Measurements from ENCODE around the gene PANK3. TPM values are rescaled to one million over a fixed set of nuclear protein-coding genes. Genes with fewer than 3 reads are reported as not detected.
"Not testable (repeated sequence)": the region's sequence is repeated elsewhere in the genome, so short reads cannot be mapped to it uniquely, and the experiment has no call there.

The PANK3 gene
- total RNA-seq, 1 donor from 2014 or later: 26.3 TPM

DNA sequence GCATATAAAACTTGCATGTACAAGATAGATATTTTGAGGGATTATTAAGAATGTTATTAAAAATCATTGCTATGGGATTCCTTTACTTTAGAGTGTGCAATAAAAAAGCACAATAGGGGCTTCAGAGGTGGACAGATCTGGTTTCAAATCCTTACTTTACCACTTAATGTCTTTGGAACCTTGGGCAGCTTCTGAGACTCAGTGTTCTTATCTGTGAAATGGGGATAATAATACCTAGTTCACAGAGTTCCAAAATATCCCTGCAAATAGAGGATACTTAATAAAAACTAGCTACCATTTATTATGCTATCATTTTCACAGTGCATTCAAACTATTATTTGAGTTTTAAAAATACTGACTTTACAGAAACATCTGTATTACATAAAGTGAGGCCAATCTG, 23.3 kb upstream of the PANK3 start:
- Histone ChIP-seq H3K9me3 (replicated peaks) (no peaks in the 10 kb centered on the region), H3K4me3 (no peak overlapping the region), H3K36me3 (no peaks in the 10 kb centered on the region), H3K4me1 (no peaks in the 10 kb centered on the region), H3K27me3 (ENCODE audit: low read depth) (peaks cover 12% of the 10 kb centered on the region), H3K27ac (replicated peaks) (no peak overlapping the region)
- TF ChIP-seq, protein P1, sequence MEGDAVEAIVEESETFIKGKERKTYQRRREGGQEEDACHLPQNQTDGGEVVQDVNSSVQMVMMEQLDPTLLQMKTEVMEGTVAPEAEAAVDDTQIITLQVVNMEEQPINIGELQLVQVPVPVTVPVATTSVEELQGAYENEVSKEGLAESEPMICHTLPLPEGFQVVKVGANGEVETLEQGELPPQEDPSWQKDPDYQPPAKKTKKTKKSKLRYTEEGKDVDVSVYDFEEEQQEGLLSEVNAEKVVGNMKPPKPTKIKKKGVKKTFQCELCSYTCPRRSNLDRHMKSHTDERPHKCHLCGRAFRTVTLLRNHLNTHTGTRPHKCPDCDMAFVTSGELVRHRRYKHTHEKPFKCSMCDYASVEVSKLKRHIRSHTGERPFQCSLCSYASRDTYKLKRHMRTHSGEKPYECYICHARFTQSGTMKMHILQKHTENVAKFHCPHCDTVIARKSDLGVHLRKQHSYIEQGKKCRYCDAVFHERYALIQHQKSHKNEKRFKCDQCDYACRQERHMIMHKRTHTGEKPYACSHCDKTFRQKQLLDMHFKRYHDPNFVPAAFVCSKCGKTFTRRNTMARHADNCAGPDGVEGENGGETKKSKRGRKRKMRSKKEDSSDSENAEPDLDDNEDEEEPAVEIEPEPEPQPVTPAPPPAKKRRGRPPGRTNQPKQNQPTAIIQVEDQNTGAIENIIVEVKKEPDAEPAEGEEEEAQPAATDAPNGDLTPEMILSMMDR (IDR thresholded peaks at IDR 0.05; ENCODE audit: borderline replicate concordance): no peak
- intact Hi-C loops (cut with micrococcal nuclease): no loop called here
- DNase-seq: no peak

DNA sequence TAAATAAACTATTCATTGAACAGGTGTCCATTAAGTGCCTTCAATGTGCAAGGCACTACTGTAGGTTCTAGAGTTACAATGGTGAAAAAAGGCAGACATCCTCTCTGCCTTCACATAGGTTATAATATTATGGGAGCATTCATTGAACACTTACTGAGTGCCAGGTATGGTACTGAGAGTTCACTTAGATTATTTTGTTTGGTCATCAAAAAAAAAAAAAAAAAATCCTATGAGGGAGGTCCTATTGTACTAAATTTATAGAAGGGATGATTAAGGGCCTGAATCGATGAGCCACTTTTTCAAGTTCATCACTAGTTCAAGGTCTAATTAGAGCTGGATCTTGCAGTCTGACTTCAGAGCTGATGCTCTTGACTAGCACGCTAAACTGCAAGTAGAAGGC, 22.8 kb upstream of the PANK3 start:
- intact Hi-C loops (cut with micrococcal nuclease): no loop called here
- TF ChIP-seq, protein P1 (IDR thresholded peaks at IDR 0.05; ENCODE audit: borderline replicate concordance): no peak

DNA sequence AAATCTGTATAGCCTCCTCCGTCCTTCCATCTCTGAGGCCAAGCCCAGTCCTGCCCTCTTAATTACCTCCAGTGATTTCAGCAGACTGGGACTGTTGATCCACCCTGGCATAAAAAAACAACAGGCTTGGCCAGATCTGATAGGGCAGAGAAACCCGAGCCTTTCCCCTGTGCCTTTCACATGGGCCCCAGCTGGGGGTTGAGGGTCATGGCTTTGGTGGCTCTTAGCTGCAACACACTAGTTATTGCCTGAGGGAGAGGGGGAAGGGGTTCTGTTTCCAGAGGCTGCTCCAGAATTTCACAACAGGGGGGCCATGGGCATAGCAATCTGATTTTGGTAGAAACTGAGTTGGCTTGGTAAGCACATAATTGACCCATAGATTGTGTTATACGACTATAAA, 21.2 kb upstream of the PANK3 start:
- no peaks in the 10 kb centered on the region for H3K9me3 ChIP-seq (replicated peaks)

More for the DNA sequence above, 22.8 kb upstream of the PANK3 start:
- H3K4me1 ChIP-seq: no peaks in the 10 kb centered on the region
- DNase-seq: no peak
- H3K27ac ChIP-seq (replicated peaks): no peak overlapping the region
- H3K27me3 ChIP-seq (ENCODE audit: low read depth): peaks cover 12% of the 10 kb centered on the region
- no peak overlapping the region for H3K4me3 ChIP-seq
- no peaks in the 10 kb centered on the region for H3K9me3 ChIP-seq (replicated peaks)
- H3K36me3 ChIP-seq: no peaks in the 10 kb centered on the region

DNA sequence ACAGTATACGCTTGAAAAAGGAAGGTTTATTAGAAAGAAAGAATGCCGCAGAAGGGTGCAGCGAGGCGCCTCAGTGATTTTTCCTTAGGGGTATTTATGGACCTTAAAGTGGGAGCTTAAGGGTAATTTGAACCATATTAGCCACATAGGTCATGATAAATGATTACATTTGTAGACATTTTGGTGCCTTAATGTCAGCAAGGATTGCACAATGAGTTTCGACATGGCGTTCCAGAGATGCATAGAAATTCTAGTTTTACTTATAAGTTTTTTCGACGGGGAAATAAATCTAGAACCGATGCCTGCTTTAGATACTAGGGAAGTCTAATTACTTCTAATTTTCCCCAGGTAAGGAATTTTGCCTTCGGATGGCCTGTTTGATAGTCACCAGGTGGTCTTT, 20.7 kb upstream of the PANK3 start:
- Histone ChIP-seq H3K4me3 (no peak overlapping the region), H3K4me1 (no peaks in the 10 kb centered on the region), H3K9me3 (replicated peaks) (no peaks in the 10 kb centered on the region), H3K27ac (replicated peaks) (no peak overlapping the region), H3K36me3 (no peaks in the 10 kb centered on the region), H3K27me3 (ENCODE audit: low read depth) (peaks cover 12% of the 10 kb centered on the region)
- no peak for DNase-seq
- intact Hi-C loops (cut with micrococcal nuclease): no loop called here
- TF ChIP-seq, protein P1 (IDR thresholded peaks at IDR 0.05; ENCODE audit: borderline replicate concordance): no peak

More for the DNA sequence above, 21.2 kb upstream of the PANK3 start:
- Histone ChIP-seq H3K27me3 (ENCODE audit: low read depth) (peaks cover 12% of the 10 kb centered on the region), H3K4me3 (no peak overlapping the region), H3K4me1 (no peaks in the 10 kb centered on the region), H3K36me3 (no peaks in the 10 kb centered on the region), H3K27ac (replicated peaks) (no peak overlapping the region)
- DNase-seq: no peak
- TF ChIP-seq, protein P1 (IDR thresholded peaks at IDR 0.05; ENCODE audit: borderline replicate concordance): no peak
- intact Hi-C loops (cut with micrococcal nuclease): no loop called here

DNA sequence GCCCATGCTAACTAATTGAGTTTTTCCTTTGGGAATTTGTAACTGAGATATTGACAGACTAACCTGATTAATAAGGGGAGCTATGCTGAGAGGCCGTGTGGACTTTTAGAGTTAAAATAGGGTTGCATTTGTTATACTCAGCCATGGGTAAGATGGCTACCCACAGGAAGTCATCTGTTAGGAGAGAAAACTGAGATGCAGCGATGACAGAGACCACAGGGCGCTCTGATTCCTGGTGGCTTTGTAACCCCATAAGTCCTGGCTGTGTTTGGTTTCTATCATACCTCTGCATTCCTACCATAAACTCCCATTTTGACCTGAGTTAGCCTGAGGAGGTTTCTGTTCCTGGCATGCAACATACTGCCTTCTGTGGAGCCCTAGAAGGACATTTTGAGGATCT, 19.5 kb upstream of the PANK3 start:
- Histone ChIP-seq H3K4me1 (no peaks in the 10 kb centered on the region), H3K4me3 (no peak overlapping the region), H3K36me3 (no peaks in the 10 kb centered on the region), H3K27ac (replicated peaks) (no peak overlapping the region), H3K9me3 (replicated peaks) (no peaks in the 10 kb centered on the region), H3K27me3 (ENCODE audit: low read depth) (peaks cover 12% of the 10 kb centered on the region)
- intact Hi-C loops (cut with micrococcal nuclease): no loop called here
- no peak for DNase-seq
- TF ChIP-seq, protein P1 (IDR thresholded peaks at IDR 0.05; ENCODE audit: borderline replicate concordance): no peak

DNA sequence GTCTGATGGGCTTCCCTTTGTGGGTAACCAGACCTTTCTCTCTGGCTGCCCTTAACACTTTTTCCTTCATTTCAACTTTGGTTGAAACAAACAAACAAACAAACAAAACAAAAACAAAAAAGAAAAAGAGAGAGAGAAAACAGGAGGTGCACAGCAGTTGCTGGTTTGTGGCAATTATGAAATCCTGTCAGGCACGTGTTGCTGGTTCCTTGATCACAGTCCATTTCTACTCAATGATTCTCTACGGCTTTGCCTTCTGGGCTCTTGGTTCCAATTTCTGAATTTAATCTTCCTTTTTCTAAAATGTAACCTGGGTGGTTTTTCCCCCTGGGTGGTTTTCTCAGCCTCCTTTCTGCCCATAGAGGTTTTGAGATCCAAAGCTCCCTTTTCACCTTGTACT, 17.8 kb upstream of the PANK3 start:
- no peak for DNase-seq
- no peak overlapping the region for H3K4me3 ChIP-seq
- no peaks in the 10 kb centered on the region for H3K9me3 ChIP-seq (replicated peaks)
- H3K4me1 ChIP-seq: no peaks in the 10 kb centered on the region
- intact Hi-C loops (cut with micrococcal nuclease): no loop called here
- TF ChIP-seq, protein P1 (IDR thresholded peaks at IDR 0.05; ENCODE audit: borderline replicate concordance): no peak
- H3K36me3 ChIP-seq: no peaks in the 10 kb centered on the region
- H3K27ac ChIP-seq (replicated peaks): no peak overlapping the region
- peaks cover 12% of the 10 kb centered on the region for H3K27me3 ChIP-seq (ENCODE audit: low read depth)

DNA sequence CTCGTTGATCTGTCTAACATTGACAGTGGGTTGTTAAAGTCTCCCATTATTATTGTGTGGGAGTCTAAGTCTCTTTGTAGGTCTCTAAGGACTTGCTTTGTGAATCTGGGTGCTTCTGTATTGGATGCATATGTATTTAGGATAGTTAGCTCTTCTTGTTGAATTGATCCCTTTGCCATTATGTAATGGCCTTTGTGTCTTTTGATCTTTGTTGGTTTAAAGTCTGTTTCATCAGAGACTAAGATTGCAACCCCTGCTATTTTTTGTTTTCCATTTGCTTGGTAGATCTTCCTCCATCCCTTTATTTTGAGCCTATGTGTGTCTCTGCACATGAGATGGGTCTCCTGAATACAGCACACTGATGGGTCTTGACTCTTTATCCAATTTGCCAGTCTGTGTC, 17.0 kb upstream of the PANK3 start:
- H3K27me3 ChIP-seq (ENCODE audit: low read depth): peaks cover 12% of the 10 kb centered on the region
- H3K27ac ChIP-seq (replicated peaks); DNase-seq; H3K36me3 ChIP-seq; H3K4me1 ChIP-seq; H3K9me3 ChIP-seq (replicated peaks); H3K4me3 ChIP-seq; intact Hi-C loops (cut with micrococcal nuclease): not testable (repeated sequence)
